ENCODE data around the gene TSPAN15.

GRCh38 chr10:69445041-69445440 is 6.2 kb upstream of the TSPAN15 start:
- no peak for TF ChIP-seq CTCF (conservative IDR thresholded peaks at IDR 0.05; ENCODE audit: low read depth, low read length)
- TF ChIP-seq MXI1 (IDR thresholded peaks at IDR 0.05; ENCODE audit: borderline replicate concordance, low read depth, low read length), result no peak
- no peak for TF ChIP-seq BHLHE40 (IDR thresholded peaks at IDR 0.05; ENCODE audit: low read depth, low read length)
- no peak for TF ChIP-seq MAFK (IDR thresholded peaks at IDR 0.05; ENCODE audit: low read depth, low read length)
- TF ChIP-seq POLR2A (IDR thresholded peaks at IDR 0.05; ENCODE audit: low read depth, low read length), result no peak
- TF ChIP-seq USF2 (IDR thresholded peaks at IDR 0.05; ENCODE audit: low read depth, low read length), result no peak
- no peak for TF ChIP-seq CEBPB (IDR thresholded peaks at IDR 0.05; ENCODE audit: low read depth, low read length)
- no peak for TF ChIP-seq ELK1 (IDR thresholded peaks at IDR 0.05; ENCODE audit: borderline replicate concordance, low read depth, low read length)
- no peak for TF ChIP-seq RAD21 (IDR thresholded peaks at IDR 0.05; ENCODE audit: low read length)
